Measurements from ENCODE around the gene LRCH4. TPM values are rescaled to one million over a fixed set of nuclear protein-coding genes. Genes with fewer than 3 reads are reported as not detected.
"Not testable (repeated sequence)": the region's sequence is repeated elsewhere in the genome, so short reads cannot be mapped to it uniquely, and the experiment has no call there.

Gene LRCH4
- total and polyA plus RNA-seq, 4 donors: 38.1 to 109 (median 92.2) TPM

DNA sequence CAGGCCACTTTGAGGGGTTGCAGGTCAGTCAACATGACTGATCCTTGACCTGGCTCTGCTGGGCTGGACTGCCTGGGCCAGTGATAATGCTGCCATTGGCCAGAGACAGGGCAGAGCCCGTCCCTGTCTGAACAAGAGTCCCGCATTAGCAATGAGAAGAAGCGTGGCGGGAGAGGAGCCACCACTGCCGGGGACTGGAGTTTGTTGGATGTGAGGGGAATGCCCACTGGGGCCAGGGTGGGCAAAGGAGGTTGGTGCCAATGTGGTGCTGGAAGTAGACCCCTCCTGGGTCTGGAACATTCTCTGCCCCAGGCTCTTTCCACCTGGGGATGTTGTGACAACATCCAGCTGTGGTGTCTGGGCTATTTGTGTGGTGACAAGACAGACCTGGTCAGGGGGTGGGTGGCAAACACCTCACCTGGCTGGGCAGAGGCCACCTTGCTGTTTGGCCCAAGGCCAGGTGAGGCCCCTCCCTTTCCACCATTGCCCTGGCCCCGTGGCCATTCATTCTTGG is 19.9 kb downstream of the LRCH4 start:
- Histone ChIP-seq H3K9ac (ENCODE audit: insufficient read depth in 1 of 2, low read length in 2 of 2) (no peak overlapping the region), H3K4me3 (no peak overlapping the region), H3K9me3 (ENCODE audit: control insufficient read depth in 4 of 4, insufficient read depth in 3 of 4, low read length in 3 of 4) (no peaks in the 10 kb centered on the region), H3K4me1 (ENCODE audit: control insufficient read depth in 5 of 5, insufficient read depth in 5 of 5, low read length in 5 of 5) (peaks cover 0 to 16% (median 5%) of the 10 kb centered on the region in 5 donors), H3K27ac (ENCODE audit: low read depth in 1 of 2, low read length in 1 of 2) (no peak overlapping the region), H3K36me3 (ENCODE audit: control insufficient read depth in 4 of 4, insufficient read depth in 4 of 4, low read length in 4 of 4) (peaks cover 0 to 17% (median 0%) of the 10 kb centered on the region in 4 donors), H3K27me3 (ENCODE audit: control insufficient read depth in 3 of 3, insufficient read depth in 3 of 3, low read length in 2 of 3) (no peaks in the 10 kb centered on the region)
- DNase-seq (no peak), ATAC-seq (ENCODE audit: insufficient read depth, low FRiP score) (no peak)
- WGBS, 2 donors: 86 to 87% methylated on average over 6 of the region's 6 CpGs
- TF ChIP-seq, protein P1, sequence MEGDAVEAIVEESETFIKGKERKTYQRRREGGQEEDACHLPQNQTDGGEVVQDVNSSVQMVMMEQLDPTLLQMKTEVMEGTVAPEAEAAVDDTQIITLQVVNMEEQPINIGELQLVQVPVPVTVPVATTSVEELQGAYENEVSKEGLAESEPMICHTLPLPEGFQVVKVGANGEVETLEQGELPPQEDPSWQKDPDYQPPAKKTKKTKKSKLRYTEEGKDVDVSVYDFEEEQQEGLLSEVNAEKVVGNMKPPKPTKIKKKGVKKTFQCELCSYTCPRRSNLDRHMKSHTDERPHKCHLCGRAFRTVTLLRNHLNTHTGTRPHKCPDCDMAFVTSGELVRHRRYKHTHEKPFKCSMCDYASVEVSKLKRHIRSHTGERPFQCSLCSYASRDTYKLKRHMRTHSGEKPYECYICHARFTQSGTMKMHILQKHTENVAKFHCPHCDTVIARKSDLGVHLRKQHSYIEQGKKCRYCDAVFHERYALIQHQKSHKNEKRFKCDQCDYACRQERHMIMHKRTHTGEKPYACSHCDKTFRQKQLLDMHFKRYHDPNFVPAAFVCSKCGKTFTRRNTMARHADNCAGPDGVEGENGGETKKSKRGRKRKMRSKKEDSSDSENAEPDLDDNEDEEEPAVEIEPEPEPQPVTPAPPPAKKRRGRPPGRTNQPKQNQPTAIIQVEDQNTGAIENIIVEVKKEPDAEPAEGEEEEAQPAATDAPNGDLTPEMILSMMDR (IDR thresholded peaks at IDR 0.05; ENCODE audit: control extremely low read depth, extremely low read depth): no peak

DNA sequence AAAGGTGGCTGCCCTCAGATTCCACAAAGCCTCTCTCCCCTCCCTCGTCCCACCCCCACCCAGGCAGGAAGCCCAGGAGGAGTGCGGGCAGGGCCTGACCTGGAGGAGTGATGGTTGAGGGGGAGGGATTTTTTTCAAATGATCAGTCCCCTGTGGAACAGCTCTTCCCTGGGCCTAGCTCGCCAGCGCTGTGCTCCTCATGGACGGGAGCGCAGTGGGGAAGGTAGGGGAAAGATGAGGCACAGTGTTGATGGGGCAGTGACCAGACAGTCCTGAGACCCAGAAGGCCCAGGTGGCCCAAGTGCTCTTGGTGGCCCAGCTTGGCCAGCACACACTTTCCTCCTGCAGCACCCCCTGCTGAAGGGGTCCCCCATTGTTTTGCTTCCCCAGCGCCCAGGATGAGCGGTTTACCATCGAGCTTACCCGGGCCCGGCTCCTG is 20.8 kb downstream of the LRCH4 start:
- ATAC-seq (ENCODE audit: insufficient read depth, low FRiP score) (no peak), DNase-seq (no peak)
- no peaks in the 10 kb centered on the region for H3K9me3 ChIP-seq (ENCODE audit: control insufficient read depth in 4 of 4, insufficient read depth in 3 of 4, low read length in 3 of 4)
- H3K4me1 ChIP-seq (ENCODE audit: control insufficient read depth in 5 of 5, insufficient read depth in 5 of 5, low read length in 5 of 5): peaks cover 0 to 11% (median 3%) of the 10 kb centered on the region in 5 donors
- no peak overlapping the region for H3K27ac ChIP-seq (ENCODE audit: low read depth in 1 of 2, low read length in 1 of 2)
- TF ChIP-seq, protein P1 (IDR thresholded peaks at IDR 0.05; ENCODE audit: control extremely low read depth, extremely low read depth): no peak
- no peak overlapping the region for H3K4me3 ChIP-seq
- no peaks in the 10 kb centered on the region for H3K27me3 ChIP-seq (ENCODE audit: control insufficient read depth in 3 of 3, insufficient read depth in 3 of 3, low read length in 2 of 3)
- no peak overlapping the region for H3K9ac ChIP-seq (ENCODE audit: insufficient read depth in 1 of 2, low read length in 2 of 2)
- 92 to 95% methylated on average over 11 of the region's 11 CpGs for WGBS, 2 donors
- peaks cover 0 to 17% (median 0%) of the 10 kb centered on the region in 4 donors for H3K36me3 ChIP-seq (ENCODE audit: control insufficient read depth in 4 of 4, insufficient read depth in 4 of 4, low read length in 4 of 4)

DNA sequence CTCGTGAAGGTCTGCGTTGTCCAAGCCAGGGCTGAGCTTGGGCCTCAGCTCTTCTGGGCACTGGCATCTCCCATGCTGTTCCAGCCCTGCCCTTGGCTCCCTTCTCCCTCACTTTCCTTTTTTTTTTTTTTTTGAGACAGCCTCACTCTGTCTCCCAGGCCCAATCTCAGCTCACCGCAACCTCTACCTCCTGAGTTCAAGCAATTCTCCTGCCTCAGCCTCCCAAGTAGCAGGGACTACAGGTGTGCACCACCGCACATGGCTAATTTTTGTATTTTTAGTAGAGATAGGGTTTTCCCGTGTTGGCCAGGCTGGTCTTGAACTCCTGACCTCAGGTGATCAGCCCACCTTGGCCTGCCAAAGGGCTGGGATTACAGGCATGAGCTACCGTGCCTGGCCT is 21.5 kb downstream of the LRCH4 start:
- 87 to 91% methylated on average over 6 of the region's 6 CpGs for WGBS, 2 donors

GRCh38 chr7:100563809-100564400 is 22.0 kb downstream of the LRCH4 start:
- Histone ChIP-seq H3K36me3 (ENCODE audit: control insufficient read depth in 4 of 4, insufficient read depth in 4 of 4, low read length in 4 of 4) (peaks cover 0 to 20% (median 0%) of the 10 kb centered on the region in 4 donors), H3K27ac (ENCODE audit: low read depth in 1 of 2, low read length in 1 of 2) (no peak overlapping the region), H3K9me3 (ENCODE audit: control insufficient read depth in 4 of 4, insufficient read depth in 3 of 4, low read length in 3 of 4) (no peaks in the 10 kb centered on the region), H3K9ac (ENCODE audit: insufficient read depth in 1 of 2, low read length in 2 of 2) (no peak overlapping the region), H3K4me1 (ENCODE audit: control insufficient read depth in 5 of 5, insufficient read depth in 5 of 5, low read length in 5 of 5) (peaks cover 0 to 4% (median 0%) of the 10 kb centered on the region in 5 donors), H3K27me3 (ENCODE audit: control insufficient read depth in 3 of 3, insufficient read depth in 3 of 3, low read length in 2 of 3) (no peaks in the 10 kb centered on the region), H3K4me3 (no peak overlapping the region)
- TF ChIP-seq, protein P1 (IDR thresholded peaks at IDR 0.05; ENCODE audit: control extremely low read depth, extremely low read depth): peak; percentile 90
- peak; percentile 73 for ATAC-seq (ENCODE audit: insufficient read depth, low FRiP score)
- DNase-seq: peak; percentile 73 to 81 (median 76)
- WGBS, 2 donors: 32% methylated on average over 12 of the region's 12 CpGs

More for the DNA sequence above, 21.5 kb downstream of the LRCH4 start:
- peaks cover 0 to 17% (median 0%) of the 10 kb centered on the region in 4 donors for H3K36me3 ChIP-seq (ENCODE audit: control insufficient read depth in 4 of 4, insufficient read depth in 4 of 4, low read length in 4 of 4)
- not testable (repeated sequence) for H3K9me3 ChIP-seq (ENCODE audit: control insufficient read depth in 4 of 4, insufficient read depth in 3 of 4, low read length in 3 of 4); ATAC-seq (ENCODE audit: insufficient read depth, low FRiP score); H3K4me3 ChIP-seq; DNase-seq; H3K9ac ChIP-seq (ENCODE audit: insufficient read depth in 1 of 2, low read length in 2 of 2); H3K27ac ChIP-seq (ENCODE audit: low read depth in 1 of 2, low read length in 1 of 2); H3K27me3 ChIP-seq (ENCODE audit: control insufficient read depth in 3 of 3, insufficient read depth in 3 of 3, low read length in 2 of 3); H3K4me1 ChIP-seq (ENCODE audit: control insufficient read depth in 5 of 5, insufficient read depth in 5 of 5, low read length in 5 of 5)
